Measurements from ENCODE around the gene CWF19L2. TPM values are rescaled to one million over a fixed set of nuclear protein-coding genes. Genes with fewer than 3 reads are reported as not detected.

Gene CWF19L2
- total and polyA plus RNA-seq, 2 of the 8 experiments (the other 6 are each of a cell fraction or from before 2014, with no cell fraction given): 2.2 to 16.6 TPM

DNA sequence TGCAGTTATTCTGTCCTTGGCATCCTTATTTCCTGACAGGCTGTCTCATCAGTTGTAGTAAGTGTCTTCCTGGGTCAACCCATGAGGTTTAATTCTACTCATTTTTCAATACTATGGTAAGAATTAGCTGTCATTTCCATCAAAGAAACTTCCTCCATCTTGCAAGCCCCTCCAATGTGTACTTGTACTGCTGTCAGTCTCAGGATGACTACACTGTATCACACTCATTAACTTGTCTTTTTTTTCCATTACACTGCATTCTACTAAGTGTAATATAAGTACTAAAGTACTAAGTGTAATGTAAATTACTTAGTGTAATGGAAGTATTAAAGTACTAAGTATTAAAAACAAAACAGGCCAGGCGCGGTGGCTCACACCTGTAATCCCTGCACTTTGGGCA is 102.8 kb downstream of the CWF19L2 start (continued):
- no peak for TF ChIP-seq RAD21 (IDR thresholded peaks at IDR 0.05 in 1 of 2, conservative IDR thresholded peaks at IDR 0.05 in 1 of 2; ENCODE audit: low read depth in 2 of 2, low read length in 2 of 2)
- no peak for TF ChIP-seq SUZ12 (IDR thresholded peaks at IDR 0.05; ENCODE audit: low read length)
- TF ChIP-seq CHD7 (IDR thresholded peaks at IDR 0.05; ENCODE audit: insufficient replicate concordance, low read length): no peak
- TF ChIP-seq POU5F1 (IDR thresholded peaks at IDR 0.05; ENCODE audit: low read depth, low read length): no peak
- TF ChIP-seq CHD2 (IDR thresholded peaks at IDR 0.05; ENCODE audit: low read length): no peak
